Mesothelial cell of epicardium (in vitro differentiated cells): Measurements from ENCODE around the gene USP22. TPM values are rescaled to one million over a fixed set of nuclear protein-coding genes. Genes with fewer than 3 reads are reported as not detected.

ENCODE experiments used
- DNase-seq, 2 experiments: peaks; one replicate each; pipeline ENCODE4 v3.0.0; 2021; ENCODE audit warnings: low spot score in 2 of 2; ENCODE audit not compliant: unreplicated experiment in 2 of 2
- H3K27ac Mint-ChIP-seq: 2 replicates; pipeline ENCODE4 v1.8.0; 2021; ENCODE audit warnings: mixed read lengths
- H3K27me3 Mint-ChIP-seq: 2 replicates; pipeline ENCODE4 v1.8.0; 2021; ENCODE audit warnings: low read depth, mixed read lengths
- H3K36me3 Mint-ChIP-seq: 2 replicates; pipeline ENCODE4 v1.8.0; 2021; ENCODE audit warnings: mixed read lengths
- H3K4me1 Mint-ChIP-seq: 2 replicates; pipeline ENCODE4 v1.8.0; 2021; ENCODE audit warnings: mixed read lengths
- H3K4me3 Mint-ChIP-seq: 2 replicates; pipeline ENCODE4 v1.8.0; 2021; ENCODE audit warnings: mild to moderate bottlenecking, moderate library complexity, mixed read lengths
- H3K9me3 Mint-ChIP-seq: 2 replicates; pipeline ENCODE4 v1.8.0; 2021; ENCODE audit warnings: mixed read lengths
- total RNA-seq: library from RNA; stranded (reverse); gene quantifications from 3 replicates; pipeline ENCODE4 v1.2.1, GENCODE V29; 2021
- TF ChIP-seq, protein P1 (sequence below): fragments of 200-600 bp; sonication (generic); IDR thresholded peaks from one replicate; pipeline ENCODE4 v1.5.0; 2021; ENCODE audit warnings: antibody characterized with exemption; ENCODE audit not compliant: unreplicated experiment

USP22 gene
- total RNA-seq, 1 donor from 2014 or later = 348 TPM

DNA sequence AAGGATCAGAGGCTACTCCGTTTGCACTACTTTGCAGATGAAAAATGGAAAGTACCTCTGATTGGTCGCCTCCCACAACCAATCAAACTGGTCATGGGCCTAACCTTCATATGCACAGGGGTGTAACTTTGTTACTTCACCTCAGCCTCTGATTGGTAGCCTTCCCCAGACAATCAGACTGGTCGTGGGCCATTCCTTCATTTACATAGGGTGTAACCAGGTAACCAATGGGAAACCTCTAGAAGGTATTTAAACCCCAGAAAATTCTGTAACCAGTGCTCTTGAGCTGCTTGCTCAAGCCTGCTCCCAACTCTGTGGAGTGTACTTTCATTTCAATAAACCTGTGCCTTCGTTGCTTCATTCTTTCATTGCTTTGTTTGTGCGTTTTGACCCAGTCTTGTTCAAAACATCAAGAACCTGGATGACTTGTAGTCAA is 39.2 kb upstream of the USP22 start:
- H3K4me1 Mint-ChIP-seq = no peaks in the 10 kb centered on the region
- no peak for DNase-seq
- H3K4me3 Mint-ChIP-seq = no peak overlapping the region
- peaks cover 16% of the 10 kb centered on the region for H3K27me3 Mint-ChIP-seq
- no peaks in the 10 kb centered on the region for H3K36me3 Mint-ChIP-seq
- no peak overlapping the region for H3K27ac Mint-ChIP-seq
- TF ChIP-seq, protein P1, sequence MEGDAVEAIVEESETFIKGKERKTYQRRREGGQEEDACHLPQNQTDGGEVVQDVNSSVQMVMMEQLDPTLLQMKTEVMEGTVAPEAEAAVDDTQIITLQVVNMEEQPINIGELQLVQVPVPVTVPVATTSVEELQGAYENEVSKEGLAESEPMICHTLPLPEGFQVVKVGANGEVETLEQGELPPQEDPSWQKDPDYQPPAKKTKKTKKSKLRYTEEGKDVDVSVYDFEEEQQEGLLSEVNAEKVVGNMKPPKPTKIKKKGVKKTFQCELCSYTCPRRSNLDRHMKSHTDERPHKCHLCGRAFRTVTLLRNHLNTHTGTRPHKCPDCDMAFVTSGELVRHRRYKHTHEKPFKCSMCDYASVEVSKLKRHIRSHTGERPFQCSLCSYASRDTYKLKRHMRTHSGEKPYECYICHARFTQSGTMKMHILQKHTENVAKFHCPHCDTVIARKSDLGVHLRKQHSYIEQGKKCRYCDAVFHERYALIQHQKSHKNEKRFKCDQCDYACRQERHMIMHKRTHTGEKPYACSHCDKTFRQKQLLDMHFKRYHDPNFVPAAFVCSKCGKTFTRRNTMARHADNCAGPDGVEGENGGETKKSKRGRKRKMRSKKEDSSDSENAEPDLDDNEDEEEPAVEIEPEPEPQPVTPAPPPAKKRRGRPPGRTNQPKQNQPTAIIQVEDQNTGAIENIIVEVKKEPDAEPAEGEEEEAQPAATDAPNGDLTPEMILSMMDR = no peak
- peaks cover 5% of the 10 kb centered on the region for H3K9me3 Mint-ChIP-seq

DNA sequence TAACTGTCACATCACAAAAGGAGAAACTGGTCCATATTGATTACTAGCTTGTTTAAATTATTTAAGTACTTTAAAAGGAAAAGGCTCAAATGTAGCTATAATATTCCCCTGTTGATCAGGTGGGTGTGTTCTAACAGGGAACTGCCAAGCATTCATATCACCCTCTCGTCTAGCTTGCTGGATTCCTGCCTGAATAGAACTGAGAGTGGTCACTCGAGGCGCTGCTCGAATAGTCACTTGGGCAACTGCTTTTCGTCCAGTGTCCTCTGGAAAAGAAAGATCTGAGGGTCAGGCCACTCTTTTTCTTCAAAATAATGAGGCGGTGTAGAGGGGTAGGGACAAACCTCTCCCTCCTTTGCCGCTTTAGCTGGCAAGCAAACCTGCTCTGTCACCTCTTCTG is 36.4 kb upstream of the USP22 start:
- Mint-ChIP-seq H3K36me3 (no peaks in the 10 kb centered on the region), H3K4me1 (peaks cover 5% of the 10 kb centered on the region), H3K27me3 (peaks cover 10% of the 10 kb centered on the region), H3K9me3 (peaks cover 5% of the 10 kb centered on the region), H3K27ac (no peak overlapping the region), H3K4me3 (no peak overlapping the region)
- no peak for DNase-seq
- TF ChIP-seq, protein P1 = no peak

DNA sequence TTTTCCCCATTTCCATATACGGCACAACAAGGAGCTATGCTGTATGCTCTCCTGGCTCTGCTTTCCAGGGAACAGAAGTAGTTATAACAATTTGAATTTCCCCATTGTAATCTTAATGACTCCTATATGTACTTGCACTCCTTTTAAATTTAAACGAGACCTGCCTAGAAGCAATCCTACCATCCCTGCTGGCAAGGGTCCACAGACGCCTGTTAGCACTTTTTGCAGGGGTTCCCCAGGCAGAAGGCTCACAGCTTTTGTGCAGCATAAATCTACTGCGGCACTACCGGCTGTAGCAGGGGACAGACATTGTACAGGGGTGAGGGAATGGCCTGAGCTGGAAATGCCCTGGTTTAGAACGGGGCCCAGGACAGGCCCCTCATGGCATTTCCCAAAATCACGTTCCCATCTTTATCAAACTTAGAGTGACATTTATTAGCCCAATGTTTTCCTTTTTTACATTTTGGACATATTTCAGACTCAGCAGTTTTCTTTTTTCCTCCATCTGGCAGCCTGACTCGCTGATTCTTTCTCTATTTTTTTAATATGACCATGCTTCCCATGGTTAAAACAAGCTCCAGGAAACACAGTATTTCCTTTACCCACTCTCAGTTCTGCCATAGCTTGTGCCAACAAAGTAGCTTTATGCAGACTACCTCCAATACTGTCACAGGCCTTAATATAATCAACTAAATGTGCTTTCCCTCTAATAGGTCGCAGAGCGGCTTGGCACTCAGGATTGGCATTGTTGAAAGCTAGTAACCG is 35.4 kb upstream of the USP22 start:
- Mint-ChIP-seq H3K9me3 (peaks cover 5% of the 10 kb centered on the region), H3K36me3 (no peaks in the 10 kb centered on the region), H3K4me1 (peaks cover 5% of the 10 kb centered on the region), H3K27me3 (peaks cover 10% of the 10 kb centered on the region), H3K4me3 (no peak overlapping the region), H3K27ac (no peak overlapping the region)
- TF ChIP-seq, protein P1 = no peak
- DNase-seq = no peak

DNA sequence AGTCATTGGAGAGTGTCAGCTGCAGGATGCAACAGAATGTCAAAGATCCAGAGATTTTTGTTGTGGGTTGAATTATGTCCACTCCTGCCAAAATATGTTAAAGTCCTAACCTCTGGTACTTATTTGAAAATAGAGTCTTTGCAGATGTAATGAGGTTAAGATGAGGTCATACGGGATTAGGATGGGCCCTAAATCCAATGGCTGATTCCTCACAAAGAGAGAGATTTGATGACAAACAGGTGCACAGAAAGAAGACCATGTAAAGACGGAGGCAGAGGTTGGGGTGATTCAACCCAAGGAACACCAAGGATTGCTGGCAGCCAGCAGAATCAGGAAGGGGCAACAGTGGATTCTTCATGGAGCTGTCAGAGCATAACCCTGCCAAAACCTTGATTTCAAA is 34.5 kb upstream of the USP22 start:
- TF ChIP-seq, protein P1 = no peak
- peaks cover 10% of the 10 kb centered on the region for H3K27me3 Mint-ChIP-seq
- DNase-seq = no peak
- H3K9me3 Mint-ChIP-seq = peaks cover 2% of the 10 kb centered on the region
- H3K36me3 Mint-ChIP-seq = no peaks in the 10 kb centered on the region
- H3K27ac Mint-ChIP-seq = no peak overlapping the region
- no peak overlapping the region for H3K4me3 Mint-ChIP-seq
- H3K4me1 Mint-ChIP-seq = peaks cover 5% of the 10 kb centered on the region

DNA sequence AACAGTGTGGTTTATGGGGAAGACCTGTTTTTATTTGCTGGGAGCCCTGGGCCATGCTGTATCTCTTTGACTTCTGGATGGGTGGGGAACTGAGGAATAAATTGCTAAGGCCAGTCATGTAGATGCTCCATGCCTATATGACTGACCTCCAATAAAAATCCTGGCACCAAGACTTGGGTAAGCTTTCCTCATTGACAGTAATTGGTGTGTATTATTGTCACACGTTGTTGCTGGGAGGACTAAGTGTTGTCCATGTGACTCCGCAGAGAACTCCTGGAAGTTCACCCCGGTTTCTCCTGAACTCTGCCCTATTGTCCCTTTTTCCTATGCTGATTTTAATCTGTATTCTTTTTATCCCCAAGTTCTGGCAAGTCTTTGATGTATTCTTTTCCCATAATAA is 33.4 kb upstream of the USP22 start:
- no peak for DNase-seq
- peaks cover 5% of the 10 kb centered on the region for H3K4me1 Mint-ChIP-seq
- no peaks in the 10 kb centered on the region for H3K36me3 Mint-ChIP-seq
- no peak overlapping the region for H3K27ac Mint-ChIP-seq
- no peak overlapping the region for H3K4me3 Mint-ChIP-seq
- H3K27me3 Mint-ChIP-seq = peaks cover 7% of the 10 kb centered on the region
- TF ChIP-seq, protein P1 = no peak
- H3K9me3 Mint-ChIP-seq = no peaks in the 10 kb centered on the region

DNA sequence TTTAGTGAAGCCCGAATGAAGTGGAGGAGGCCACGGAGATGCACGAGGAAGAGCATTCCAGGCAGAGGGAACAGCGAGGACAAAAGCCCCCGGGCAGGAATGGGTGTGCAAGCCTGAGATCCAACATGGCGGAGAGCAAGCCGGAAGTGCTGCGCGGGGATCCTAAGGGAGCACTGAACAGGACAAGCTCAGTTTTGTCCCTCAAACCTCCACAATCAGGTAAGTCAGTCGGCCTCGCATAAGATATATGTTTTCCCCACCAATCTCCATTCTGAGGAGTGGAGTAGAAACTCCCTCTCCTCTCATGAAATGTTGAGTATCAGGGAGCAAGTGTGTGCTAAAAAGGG is 32.9 kb upstream of the USP22 start:
- no peak for DNase-seq
- Mint-ChIP-seq H3K27ac (peak overlapping the region; percentile 41), H3K4me3 (no peak overlapping the region), H3K4me1 (peaks cover 5% of the 10 kb centered on the region), H3K36me3 (no peaks in the 10 kb centered on the region), H3K9me3 (no peaks in the 10 kb centered on the region), H3K27me3 (peaks cover 5% of the 10 kb centered on the region)
- TF ChIP-seq, protein P1 = no peak
